Measurements from ENCODE around the gene MYO18A.
A peak's percentile ranks its signal among the peaks of the same experiment; 100 is the strongest.
"Not testable (repeated sequence)": the region's sequence is repeated elsewhere in the genome, so short reads cannot be mapped to it uniquely, and the experiment has no call there.

The MYO18A gene

GRCh38 chr17:29100296-29100695 lies 79.9 kb downstream of the MYO18A start:
- no peak for DNase-seq

DNA sequence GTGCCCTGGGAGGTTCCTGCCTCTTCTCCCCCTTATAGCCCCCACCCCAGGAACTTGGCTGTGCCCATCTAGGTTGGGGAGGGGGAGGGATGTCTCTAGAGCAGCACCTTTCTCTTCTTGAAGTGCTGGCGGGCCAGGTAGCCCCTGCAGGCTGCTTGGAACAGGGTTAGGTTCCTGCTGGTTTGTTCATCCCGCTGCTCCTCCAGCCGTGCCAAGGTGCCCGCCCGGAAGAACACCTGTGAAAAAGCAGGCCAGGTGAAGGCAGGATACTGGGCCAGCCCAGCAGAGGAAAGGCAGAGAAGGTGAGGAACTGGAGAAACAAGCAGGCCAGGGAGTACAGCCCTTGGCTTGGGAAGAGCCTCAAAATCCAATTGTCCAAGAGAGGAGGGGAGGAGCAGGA lies 80.7 kb downstream of the MYO18A start:
- DNase-seq: no peak

DNA sequence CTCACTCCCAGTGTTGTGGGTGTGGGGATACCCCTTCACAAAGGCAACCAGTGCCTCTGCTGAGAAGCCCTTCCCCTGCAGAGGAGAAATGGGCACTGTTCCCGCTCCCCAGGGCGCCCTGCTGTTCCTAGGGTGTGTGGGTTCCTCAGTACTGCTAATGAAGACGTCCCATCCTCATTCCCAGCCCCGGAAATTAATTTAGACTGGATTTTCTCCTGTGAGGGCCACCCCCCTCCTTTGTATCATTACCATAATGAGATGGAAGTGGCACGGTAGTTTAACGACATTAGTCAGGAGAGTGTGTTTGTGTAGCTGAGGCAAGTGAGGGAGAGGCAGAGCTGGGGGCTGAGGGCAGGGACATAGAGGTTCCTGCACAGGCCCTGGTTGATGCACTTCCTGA lies 84.1 kb downstream of the MYO18A start:
- DNase-seq: no peak

DNA sequence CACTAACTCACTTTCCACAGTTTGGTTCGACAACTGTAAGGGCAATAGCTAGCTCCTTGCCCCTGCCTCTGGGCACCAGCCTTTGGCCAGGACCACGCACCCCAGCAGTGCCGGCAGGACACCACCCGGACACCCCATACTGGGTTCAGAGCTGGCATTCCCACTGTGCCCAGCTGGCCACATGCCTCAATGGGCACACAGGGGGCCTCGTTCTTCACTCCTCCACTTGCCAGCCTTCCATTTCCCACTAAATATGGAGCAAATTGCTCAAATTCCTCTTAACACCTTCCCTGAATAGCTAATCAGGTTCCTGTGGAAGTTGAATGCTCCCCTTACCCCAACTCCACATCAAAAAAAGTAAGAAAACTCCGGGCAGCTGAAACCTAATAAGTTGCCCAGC lies 84.8 kb downstream of the MYO18A start:
- DNase-seq: no peak

GRCh38 chr17:29094101-29094708 lies 86.0 kb downstream of the MYO18A start:
- no peak for DNase-seq

GRCh38 chr17:29093090-29093871 lies 86.9 kb downstream of the MYO18A start:
- DNase-seq: no peak

DNA sequence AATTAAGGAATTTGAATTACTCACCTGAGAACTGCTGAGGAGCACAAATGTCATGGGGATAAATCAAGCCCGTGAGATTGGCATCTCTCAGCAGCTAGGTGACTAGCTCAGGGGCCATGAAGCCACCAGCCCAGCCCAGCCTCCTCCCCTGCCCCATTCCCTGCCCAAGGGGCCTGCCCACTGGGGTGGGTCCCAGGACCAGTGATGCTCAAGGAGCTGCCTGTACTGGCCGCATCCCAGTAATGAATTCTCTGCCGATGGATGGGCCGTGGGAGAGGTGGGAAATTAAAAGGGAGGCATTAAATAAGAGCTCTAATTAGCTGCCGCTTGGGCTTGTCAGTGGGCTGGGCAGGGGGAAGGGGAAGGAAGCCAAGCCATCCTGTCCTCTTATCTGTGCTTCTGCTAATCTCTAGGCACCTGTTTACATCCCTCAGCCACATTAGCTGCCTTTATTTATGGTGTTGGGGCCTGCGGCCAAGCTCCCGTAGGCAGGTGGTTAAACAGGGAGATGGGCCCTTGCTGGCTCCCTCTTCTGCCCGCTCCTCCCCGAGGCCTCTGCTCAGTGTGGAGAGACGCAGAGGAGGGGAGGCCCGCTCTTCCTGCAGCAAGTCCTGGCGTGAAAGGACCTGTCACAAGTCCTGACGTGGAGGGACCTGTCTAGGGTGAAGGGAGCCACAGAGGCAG lies 88.5 kb downstream of the MYO18A start:
- peak; percentile 97 for DNase-seq

DNA sequence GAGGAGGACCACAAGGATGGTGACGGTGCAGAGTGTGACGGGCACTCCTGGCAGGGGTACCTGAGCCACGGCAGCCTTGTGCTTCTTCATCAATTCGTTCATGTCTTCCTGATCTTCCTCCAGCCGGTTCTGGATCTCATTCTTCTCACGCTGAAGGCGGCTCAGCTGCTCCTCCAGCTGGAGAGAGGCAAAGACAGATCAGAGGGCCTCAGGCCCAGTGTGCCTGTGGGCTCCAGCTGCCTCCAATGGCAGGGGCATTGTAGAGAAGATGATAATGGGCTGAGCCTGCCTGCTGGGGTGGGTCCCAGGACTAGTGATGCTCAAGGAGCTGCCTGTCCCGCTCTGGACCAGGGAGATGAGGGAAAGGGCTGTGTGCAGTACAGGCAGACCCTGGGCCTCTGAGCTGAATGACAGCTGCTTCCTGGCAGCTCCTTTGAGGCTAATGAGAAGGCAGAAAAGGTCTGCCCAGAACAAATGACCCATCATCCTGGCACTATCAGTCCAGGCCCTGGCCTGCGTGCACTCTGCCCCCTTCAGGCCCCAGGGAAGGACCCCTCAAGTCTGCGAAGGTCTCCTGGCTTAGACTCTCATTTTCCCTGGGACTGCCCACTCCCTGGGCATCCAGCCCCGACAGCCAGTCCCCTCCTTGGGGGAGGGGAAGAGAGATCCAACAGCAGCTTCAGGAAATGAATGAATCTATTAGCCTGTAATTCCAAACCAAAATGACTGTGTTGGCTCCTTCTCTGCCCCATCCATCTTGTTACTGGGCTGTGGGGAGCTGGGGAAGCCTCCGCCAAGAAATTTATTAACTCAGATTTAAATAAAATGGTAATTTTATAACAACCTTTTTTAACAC lies 89.2 kb downstream of the MYO18A start:
- no peak for DNase-seq

DNA sequence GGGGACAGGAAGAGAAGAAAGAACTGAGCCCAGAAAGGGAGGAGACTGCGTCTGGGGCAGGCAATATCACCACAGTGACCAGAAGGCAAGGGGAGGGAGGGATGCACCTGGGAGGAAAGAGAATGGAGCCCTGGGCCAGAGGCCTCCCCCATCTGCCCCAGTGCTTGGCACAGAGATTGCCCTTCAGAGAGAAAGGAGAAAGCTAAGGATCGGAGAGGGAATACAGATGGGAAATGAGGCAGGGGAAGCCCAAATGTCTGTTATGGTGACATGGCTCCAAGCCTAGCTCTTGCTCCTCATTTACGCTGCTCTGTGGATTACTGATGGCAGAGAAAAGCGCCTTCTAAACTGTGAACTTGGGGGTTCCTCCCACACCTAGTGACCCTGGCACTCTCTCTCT lies 90.1 kb downstream of the MYO18A start:
- no peak for DNase-seq

DNA sequence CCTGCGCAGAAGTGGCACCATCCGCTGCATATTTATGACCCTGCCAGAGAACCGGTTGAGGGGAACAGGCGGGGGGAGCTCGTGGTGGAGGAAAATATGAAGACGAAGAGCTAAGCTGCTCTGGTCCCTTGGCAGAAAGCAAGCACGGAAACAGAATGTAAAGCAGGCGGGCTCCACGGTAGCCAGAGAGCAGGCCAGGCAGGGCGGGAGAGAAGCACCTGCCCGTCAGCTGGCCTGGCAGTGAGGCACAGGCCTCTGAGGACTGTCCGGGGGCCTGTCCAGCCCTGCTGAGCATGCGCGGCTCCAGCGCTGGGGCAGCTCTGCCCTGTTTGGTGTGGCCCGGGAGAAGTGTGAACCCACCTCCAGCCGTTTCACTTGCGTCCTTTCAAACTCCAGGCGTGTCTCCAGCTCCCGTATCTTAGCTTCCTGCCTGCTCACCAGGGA lies 90.6 kb downstream of the MYO18A start:
- DNase-seq: no peak

DNA sequence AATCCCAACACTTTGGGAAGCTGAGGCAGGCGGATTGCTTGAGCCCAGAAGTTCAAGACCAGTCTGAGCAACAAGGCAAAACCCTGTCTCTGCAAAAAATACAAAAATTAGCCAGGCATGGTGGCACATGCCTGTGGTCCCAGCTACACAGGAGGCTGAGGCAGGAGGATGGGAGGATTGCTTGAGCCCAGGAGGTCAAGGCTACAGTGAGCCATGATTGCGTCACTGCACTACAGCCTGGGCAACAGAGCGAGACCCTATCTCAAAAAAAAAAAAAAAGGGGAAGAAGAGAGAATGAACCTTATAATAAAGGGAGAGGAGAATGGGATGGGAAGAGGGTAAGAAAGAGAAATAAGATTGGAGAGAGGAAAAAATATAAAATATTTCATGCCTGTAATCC lies 91.4 kb downstream of the MYO18A start:
- DNase-seq: not testable (repeated sequence)

- no peak for DNase-seq
Observed at GRCh38 chr17:29086628-29087332, 93.4 kb downstream of the MYO18A start.

- no peak for DNase-seq
Observed at GRCh38 chr17:29085223-29085622, 95.0 kb downstream of the MYO18A start.

DNA sequence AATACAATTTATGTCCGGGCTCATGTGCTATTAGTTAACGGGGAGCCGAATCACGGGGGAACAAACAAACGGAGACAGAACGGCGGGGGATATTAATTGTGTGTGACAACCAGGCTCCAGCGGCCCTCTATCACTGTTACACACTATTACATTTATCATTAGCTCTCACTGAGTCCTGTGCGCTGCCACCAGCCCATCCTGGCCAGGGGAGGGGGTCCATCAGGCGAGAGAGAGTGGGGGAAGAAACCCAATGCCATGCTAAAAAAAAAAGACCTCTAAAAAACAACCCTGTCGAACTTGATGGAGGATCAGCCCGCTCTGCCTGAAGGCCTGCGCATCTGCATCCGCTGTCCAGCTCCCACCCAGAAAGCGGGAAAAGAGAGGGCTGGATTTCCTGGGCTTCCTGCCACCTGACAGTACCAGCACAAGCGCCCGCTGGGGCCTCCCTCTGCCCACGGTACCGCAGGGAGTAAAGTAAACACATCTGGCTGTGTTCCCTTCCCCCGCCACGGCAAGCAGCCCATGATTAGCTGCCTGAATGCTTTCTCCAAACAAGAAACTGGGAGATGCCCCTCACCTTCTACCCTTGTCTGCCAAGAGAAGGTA lies 95.6 kb downstream of the MYO18A start:
- DNase-seq: peak; percentile 74

DNA sequence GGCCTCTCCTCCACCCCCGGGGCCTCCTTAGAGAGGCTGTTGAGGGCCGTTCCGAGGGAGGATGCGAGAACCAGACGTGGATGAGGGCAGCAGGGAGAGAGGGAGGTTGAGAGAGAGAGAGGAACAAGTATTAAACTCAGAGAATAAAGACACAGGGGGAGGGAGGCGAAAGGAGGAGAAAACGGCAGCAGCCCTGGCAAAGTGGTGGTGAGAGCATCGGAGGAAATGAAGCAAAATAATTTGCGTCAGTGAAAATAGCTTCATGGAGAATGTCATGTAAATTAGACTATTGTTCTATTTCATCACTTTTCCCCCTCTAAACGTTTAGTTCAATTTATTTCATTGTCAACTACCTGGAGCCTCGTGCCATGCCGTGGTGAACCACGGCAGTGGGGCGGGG lies 99.2 kb downstream of the MYO18A start:
- no peak for DNase-seq

- no peak for DNase-seq
Observed at GRCh38 chr17:29080323-29080722, 99.9 kb downstream of the MYO18A start.

DNA sequence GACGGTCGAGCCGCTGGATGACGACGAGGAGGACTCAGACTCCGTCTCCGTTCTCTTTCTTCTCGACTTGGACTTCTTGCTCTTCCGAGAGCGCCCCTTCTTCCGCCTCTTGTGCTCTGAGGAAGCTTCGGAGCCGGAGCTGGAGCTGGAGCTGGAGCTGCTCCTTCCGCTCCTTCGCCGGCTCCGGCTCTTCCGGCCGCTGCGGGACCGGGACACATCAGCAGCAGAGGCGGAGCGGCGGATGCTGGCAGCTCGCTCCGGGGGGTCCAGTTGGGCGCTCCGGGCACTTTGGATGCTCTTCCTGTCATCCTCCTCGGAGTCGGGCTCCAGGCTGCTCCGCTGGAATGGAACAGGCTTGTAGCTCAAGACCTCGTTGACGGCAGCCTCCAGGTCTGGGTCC lies 100.3 kb downstream of the MYO18A start:
- DNase-seq: no peak

- no peak for DNase-seq
Observed at GRCh38 chr17:29079433-29079832, 100.8 kb downstream of the MYO18A start.

- DNase-seq: no peak
Observed at GRCh38 chr17:29078183-29079045, 101.8 kb downstream of the MYO18A start.

DNA sequence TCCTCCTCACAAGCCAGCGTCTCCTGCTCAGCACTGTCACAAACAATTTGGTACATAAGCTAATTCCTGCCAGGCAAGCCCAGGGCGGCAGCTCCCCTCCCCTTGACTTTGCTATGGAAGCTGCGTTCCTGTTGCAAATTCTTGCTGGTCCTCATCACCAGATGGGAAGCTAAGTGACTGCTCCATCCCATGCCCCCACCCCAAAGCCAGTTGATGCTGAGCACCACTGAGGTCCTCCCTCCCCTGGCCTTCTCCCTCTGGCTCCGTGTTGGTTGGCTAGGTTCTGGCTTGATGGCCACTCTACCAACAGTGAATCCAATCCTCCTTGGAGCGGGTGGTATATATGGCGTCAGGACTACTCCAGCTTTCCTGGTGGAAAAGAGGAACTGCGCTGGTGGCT lies 102.9 kb downstream of the MYO18A start:
- DNase-seq: no peak

DNA sequence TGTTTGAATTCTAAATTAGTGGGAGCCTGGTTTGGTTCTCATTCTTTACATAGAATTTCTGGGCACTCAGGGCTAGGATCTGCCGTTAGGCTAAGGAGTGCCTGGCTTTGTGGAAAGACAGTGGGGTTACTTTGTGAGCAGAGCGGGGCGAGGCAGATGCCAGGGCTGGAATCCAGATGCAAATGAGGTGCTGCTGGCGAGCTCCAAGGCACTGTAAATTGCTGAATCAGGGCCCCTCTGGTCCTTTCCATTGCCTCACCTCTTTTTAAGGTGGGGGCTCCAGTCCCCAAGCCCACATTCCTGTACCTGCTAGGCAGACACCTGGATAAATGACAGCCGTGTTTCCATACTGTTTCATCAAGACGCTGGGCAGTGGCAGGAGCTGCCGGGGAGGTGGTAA lies 103.5 kb downstream of the MYO18A start:
- DNase-seq: no peak
